ENCODE results near the gene PFKFB4.

The PFKFB4 gene

GRCh38 chr3:48544141-48544540 is 12.5 kb downstream of the PFKFB4 start:
- no peaks in the 10 kb centered on the region for H3F3A ChIP-seq (ENCODE audit: insufficient read depth)
- no peaks in the 10 kb centered on the region for H3K9me3 ChIP-seq (ENCODE audit: insufficient read depth, low read length)
- no peaks in the 10 kb centered on the region for H3K27me3 ChIP-seq (ENCODE audit: low read length)
- no peaks in the 10 kb centered on the region for H3K79me2 ChIP-seq (ENCODE audit: insufficient read depth, low read length)
- TF ChIP-seq EZH2phosphoT487 (conservative IDR thresholded peaks at IDR 0.05; ENCODE audit: low read length) (no peak), CTCF (IDR thresholded peaks at IDR 0.05; ENCODE audit: insufficient read depth, low read length, poor library complexity, severe bottlenecking) (no peak)
- no peak overlapping the region for H3K4me2 ChIP-seq (ENCODE audit: low read depth, low read length, poor library complexity, severe bottlenecking)
- no peak overlapping the region for H3K9ac ChIP-seq (ENCODE audit: low read length)
- no peaks in the 10 kb centered on the region for H3K36me3 ChIP-seq (ENCODE audit: low read length)
- no peaks in the 10 kb centered on the region for H3K9me2 ChIP-seq (replicated peaks; ENCODE audit: insufficient read depth, low read length)
- H2AFZ ChIP-seq (ENCODE audit: low read depth, low read length, severe bottlenecking), result no peak overlapping the region
- no peak overlapping the region for H3K27ac ChIP-seq (ENCODE audit: low read depth, low read length)
- no peaks in the 10 kb centered on the region for H4K20me1 ChIP-seq (ENCODE audit: low read depth, low read length)
- H3K4me3 ChIP-seq (ENCODE audit: insufficient read depth, low read length, poor library complexity, severe bottlenecking), result no peak overlapping the region

- TF ChIP-seq CTCF (IDR thresholded peaks at IDR 0.05; ENCODE audit: insufficient read depth, low read length, poor library complexity, severe bottlenecking) (no peak), EZH2phosphoT487 (conservative IDR thresholded peaks at IDR 0.05; ENCODE audit: low read length) (no peak)
- Histone ChIP-seq H3K27ac (ENCODE audit: low read depth, low read length) (no peak overlapping the region), H3K9me3 (ENCODE audit: insufficient read depth, low read length) (no peaks in the 10 kb centered on the region), H3K9me2 (replicated peaks; ENCODE audit: insufficient read depth, low read length) (no peaks in the 10 kb centered on the region), H4K20me1 (ENCODE audit: low read depth, low read length) (no peaks in the 10 kb centered on the region), H3K36me3 (ENCODE audit: low read length) (no peaks in the 10 kb centered on the region), H3K4me2 (ENCODE audit: low read depth, low read length, poor library complexity, severe bottlenecking) (no peak overlapping the region), H3K79me2 (ENCODE audit: insufficient read depth, low read length) (no peaks in the 10 kb centered on the region), H3K27me3 (ENCODE audit: low read length) (no peaks in the 10 kb centered on the region), H3K4me3 (ENCODE audit: insufficient read depth, low read length, poor library complexity, severe bottlenecking) (no peak overlapping the region), H3K9ac (ENCODE audit: low read length) (no peak overlapping the region), H3F3A (ENCODE audit: insufficient read depth) (no peaks in the 10 kb centered on the region), H2AFZ (ENCODE audit: low read depth, low read length, severe bottlenecking) (no peak overlapping the region)
Measured at GRCh38 chr3:48543271-48543866, 13.2 kb downstream of the PFKFB4 start.

GRCh38 chr3:48538451-48538850 is 18.2 kb downstream of the PFKFB4 start:
- H3K9me3 ChIP-seq (ENCODE audit: insufficient read depth, low read length), result no peaks in the 10 kb centered on the region
- H3F3A ChIP-seq (ENCODE audit: insufficient read depth), result no peaks in the 10 kb centered on the region
- H3K79me2 ChIP-seq (ENCODE audit: insufficient read depth, low read length), result no peaks in the 10 kb centered on the region
- H2AFZ ChIP-seq (ENCODE audit: low read depth, low read length, severe bottlenecking), result no peak overlapping the region
- no peak overlapping the region for H3K27ac ChIP-seq (ENCODE audit: low read depth, low read length)
- H3K9ac ChIP-seq (ENCODE audit: low read length), result no peak overlapping the region
- H3K4me3 ChIP-seq (ENCODE audit: insufficient read depth, low read length, poor library complexity, severe bottlenecking), result no peak overlapping the region
- H3K4me2 ChIP-seq (ENCODE audit: low read depth, low read length, poor library complexity, severe bottlenecking), result no peak overlapping the region
- H3K9me2 ChIP-seq (replicated peaks; ENCODE audit: insufficient read depth, low read length), result no peaks in the 10 kb centered on the region
- H3K36me3 ChIP-seq (ENCODE audit: low read length), result no peaks in the 10 kb centered on the region
- TF ChIP-seq EZH2phosphoT487 (conservative IDR thresholded peaks at IDR 0.05; ENCODE audit: low read length), result no peak
- TF ChIP-seq CTCF (IDR thresholded peaks at IDR 0.05; ENCODE audit: insufficient read depth, low read length, poor library complexity, severe bottlenecking), result no peak
- no peaks in the 10 kb centered on the region for H4K20me1 ChIP-seq (ENCODE audit: low read depth, low read length)
- no peaks in the 10 kb centered on the region for H3K27me3 ChIP-seq (ENCODE audit: low read length)

Measured in SU-DHL-6 (cell line).